CD4-positive, CD25-positive, alpha-beta regulatory T cell (primary cell): ENCODE data around the gene SDK1. TPM values are rescaled to one million over a fixed set of nuclear protein-coding genes. Genes with fewer than 3 reads are reported as not detected.
A peak's percentile ranks its signal among the peaks of the same experiment; 100 is the strongest.

ENCODE experiments used
- ATAC-seq, 2 donors: fragments of 150-1000 bp; cut with Tn5 transposase; one replicate each; pipeline ENCODE4 v1.10.0; 2021; ENCODE audit warnings: low read depth in 2 of 2, moderate number of reproducible peaks in 2 of 2, moderate library complexity in 1 of 2
- DNase-seq, 3 donors: peaks; one replicate each; pipeline versions ENCODE4 v3.0.0 to v3.0.0-alpha.2; 2012 to 2022; ENCODE audit warnings: mixed read lengths in 1 of 3
- H3K27ac ChIP-seq: one replicate; pipeline ENCODE4 v1.7.0; 2013; ENCODE audit warnings: mild to moderate bottlenecking, low read length; ENCODE audit not compliant: insufficient read depth, poor library complexity, severe bottlenecking
- H3K27me3 ChIP-seq: one replicate; pipeline ENCODE4 v1.7.0; 2013; ENCODE audit warnings: low read length; ENCODE audit not compliant: control insufficient read depth, insufficient read depth
- H3K36me3 ChIP-seq: one replicate; pipeline ENCODE4 v1.7.0; 2013; ENCODE audit warnings: mild to moderate bottlenecking, low read length, moderate library complexity; ENCODE audit not compliant: control insufficient read depth, insufficient read depth
- H3K4me1 ChIP-seq: 2 replicates; pipeline ENCODE4 v1.7.0; 2013; ENCODE audit warnings: mild to moderate bottlenecking, low read length; ENCODE audit not compliant: insufficient read depth, control insufficient read depth, poor library complexity, severe bottlenecking
- H3K4me3 ChIP-seq: one replicate; pipeline ENCODE4 v1.7.0; 2013; ENCODE audit warnings: low read depth, mild to moderate bottlenecking, low read length, moderate library complexity
- H3K9me3 ChIP-seq, 2 experiments: 1 replicate in 1 of 2; 2 replicates in 1 of 2; pipeline ENCODE4 v1.7.0; 2013; ENCODE audit warnings: low read length in 2 of 2, mild to moderate bottlenecking in 1 of 2, moderate library complexity in 1 of 2; ENCODE audit not compliant: control insufficient read depth in 2 of 2
- H3K27ac Mint-ChIP-seq, 3 donors: one replicate each; pipeline ENCODE4 v1.8.0; 2020 to 2022; ENCODE audit warnings: mild to moderate bottlenecking in 3 of 3, mixed read lengths in 3 of 3, moderate library complexity in 2 of 3
- H3K27me3 Mint-ChIP-seq: one replicate; pipeline ENCODE4 v1.8.0; 2022; ENCODE audit warnings: mild to moderate bottlenecking, mixed read lengths
- H3K36me3 Mint-ChIP-seq: one replicate; pipeline ENCODE4 v1.8.0; 2020; ENCODE audit warnings: mixed read lengths
- H3K4me1 Mint-ChIP-seq, 4 donors: one replicate each; pipeline ENCODE4 v1.8.0; 2020 to 2022; ENCODE audit warnings: mixed read lengths in 4 of 4, mild to moderate bottlenecking in 1 of 4
- H3K4me3 Mint-ChIP-seq, 4 donors: one replicate each; pipeline ENCODE4 v1.8.0; 2020 to 2022; ENCODE audit warnings: mild to moderate bottlenecking in 4 of 4, mixed read lengths in 4 of 4, moderate library complexity in 3 of 4
- H3K9me3 Mint-ChIP-seq, 7 donors: one replicate each; pipeline ENCODE4 v1.8.0; 2020 to 2022; ENCODE audit warnings: mixed read lengths in 7 of 7, mild to moderate bottlenecking in 3 of 7, moderate library complexity in 2 of 7
- polyA plus RNA-seq, 4 donors: library from polyadenylated mRNA; unstranded; fragments of 300-500 nt; fragmentation: Illumina TruSeq; gene quantifications; one replicate each; pipeline ENCODE4 v1.2.3, GENCODE V29; 2021
- total RNA-seq: library from RNA; stranded (reverse); gene quantifications from one replicate; pipeline ENCODE4 v1.2.3, GENCODE V29; 2022

SDK1 gene
- total and polyA plus RNA-seq, 5 donors from 2014 or later: 0.47 TPM; not detected in 4

DNA sequence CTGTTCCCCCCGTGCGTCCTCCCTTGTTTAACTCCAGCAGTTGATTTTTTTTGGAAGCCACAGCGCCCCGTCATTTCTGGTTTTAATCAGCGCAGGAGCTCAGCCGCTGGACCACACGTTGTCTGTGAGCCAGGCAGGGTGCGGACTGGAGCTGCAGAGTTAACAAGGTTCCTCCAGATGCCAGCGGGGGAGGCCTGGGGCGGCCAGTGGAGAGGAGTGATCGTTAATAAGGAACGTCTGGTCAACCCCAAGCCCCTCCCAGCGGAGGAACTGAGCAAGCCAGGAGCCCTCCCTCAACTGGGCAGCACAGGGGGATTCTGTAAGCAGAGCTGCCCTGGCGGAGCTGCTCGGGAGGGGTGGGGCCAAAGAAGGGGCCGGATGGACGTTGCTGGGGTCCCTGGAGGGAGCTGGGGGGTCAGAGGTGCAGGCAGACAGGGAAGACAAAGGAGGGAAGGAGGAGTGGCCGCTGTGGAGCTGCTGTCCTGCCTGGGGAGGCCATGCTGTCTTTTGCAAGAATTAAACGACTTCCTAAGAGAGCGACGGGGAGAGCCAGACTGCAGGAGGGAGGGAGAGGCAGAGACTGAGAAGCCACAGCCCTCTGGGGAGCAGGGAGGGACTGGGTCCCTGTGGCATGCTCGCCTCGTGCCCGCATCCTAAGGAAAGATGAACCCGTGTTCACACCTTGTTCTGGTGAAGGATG, 843.9 kb downstream of the SDK1 start:
- no peak overlapping the region for H3K4me3 ChIP-seq
- H3K4me1 ChIP-seq: no peaks in the 10 kb centered on the region
- Mint-ChIP-seq H3K27ac (no peak overlapping the region), H3K36me3 (no peaks in the 10 kb centered on the region), H3K4me3 (no peak overlapping the region), H3K4me1 (peaks cover 0 to 2% (median 0%) of the 10 kb centered on the region in 4 donors), H3K27me3 (no peaks in the 10 kb centered on the region), H3K9me3 (no peaks in the 10 kb centered on the region)
- H3K27me3 ChIP-seq: no peaks in the 10 kb centered on the region
- H3K27ac ChIP-seq: no peak overlapping the region
- no peaks in the 10 kb centered on the region for H3K9me3 ChIP-seq
- no peak for ATAC-seq
- no peaks in the 10 kb centered on the region for H3K36me3 ChIP-seq
- DNase-seq: no peak

DNA sequence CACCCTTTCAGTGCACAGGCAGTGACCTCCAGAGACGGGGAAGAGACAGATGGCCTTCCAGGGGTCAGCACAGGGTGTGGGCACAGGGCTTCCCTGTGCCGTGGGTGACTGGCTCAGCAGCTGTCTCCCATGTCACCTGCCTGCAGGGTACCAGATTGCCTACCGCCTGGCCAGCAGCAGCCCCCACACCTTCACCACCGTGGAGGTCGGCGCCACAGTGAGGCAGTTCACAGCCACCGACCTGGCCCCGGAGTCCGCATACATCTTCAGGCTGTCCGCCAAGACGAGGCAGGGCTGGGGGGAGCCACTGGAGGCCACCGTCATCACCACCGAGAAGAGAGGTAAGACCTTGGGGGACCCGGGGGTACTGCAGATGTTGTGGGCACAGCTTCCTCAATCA, 844.5 kb downstream of the SDK1 start:
- H3K27me3 ChIP-seq: no peaks in the 10 kb centered on the region
- H3K9me3 ChIP-seq: no peaks in the 10 kb centered on the region
- no peaks in the 10 kb centered on the region for H3K36me3 ChIP-seq
- Mint-ChIP-seq H3K4me3 (no peak overlapping the region), H3K9me3 (no peaks in the 10 kb centered on the region), H3K27ac (no peak overlapping the region), H3K27me3 (no peaks in the 10 kb centered on the region), H3K36me3 (no peaks in the 10 kb centered on the region), H3K4me1 (peaks cover 0 to 2% (median 0%) of the 10 kb centered on the region in 4 donors)
- no peak overlapping the region for H3K4me3 ChIP-seq
- H3K27ac ChIP-seq: no peak overlapping the region
- no peaks in the 10 kb centered on the region for H3K4me1 ChIP-seq
- ATAC-seq: no peak
- no peak for DNase-seq

DNA sequence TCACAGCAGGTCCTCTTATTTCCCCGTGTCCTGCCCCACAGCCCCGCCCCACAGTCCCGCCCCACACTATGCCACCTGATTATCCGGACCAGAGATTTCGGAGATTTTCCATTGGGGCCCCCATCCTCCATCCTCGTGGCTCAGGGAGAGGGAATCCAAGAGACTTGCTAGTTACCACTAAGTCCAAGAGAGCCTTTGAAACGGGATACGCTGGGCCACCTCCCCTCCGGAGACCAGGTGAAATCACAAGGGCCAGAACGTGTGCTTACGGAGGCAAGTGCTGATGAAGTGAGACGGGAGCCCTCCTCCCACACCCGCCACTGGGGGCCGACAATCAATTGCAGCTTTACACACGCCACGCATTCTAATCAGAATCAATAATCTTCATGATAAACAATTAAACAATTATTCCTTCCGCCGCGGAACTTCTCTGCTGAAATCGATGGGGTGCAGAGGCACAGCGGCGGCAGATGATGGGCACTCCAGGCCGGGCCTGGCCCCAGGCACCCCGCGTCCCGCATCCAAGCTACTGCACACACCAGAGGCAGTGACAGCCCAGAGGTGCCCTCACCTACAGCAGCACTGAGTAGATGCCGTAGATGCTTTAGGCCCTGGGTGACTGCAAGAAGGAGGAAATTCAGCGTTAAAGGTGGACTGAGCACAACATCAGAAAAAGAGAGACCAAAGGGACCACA, 847.0 kb downstream of the SDK1 start:
- Histone ChIP-seq H3K36me3 (no peaks in the 10 kb centered on the region), H3K4me1 (no peaks in the 10 kb centered on the region), H3K9me3 (no peaks in the 10 kb centered on the region), H3K27ac (no peak overlapping the region), H3K4me3 (no peak overlapping the region), H3K27me3 (no peaks in the 10 kb centered on the region)
- DNase-seq (no peak), ATAC-seq (no peak)
- Mint-ChIP-seq H3K9me3 (no peaks in the 10 kb centered on the region), H3K4me3 (no peak overlapping the region), H3K4me1 (peaks cover 0 to 2% (median 0%) of the 10 kb centered on the region in 4 donors), H3K27me3 (no peaks in the 10 kb centered on the region), H3K36me3 (no peaks in the 10 kb centered on the region), H3K27ac (peak overlapping the region in 1 of 3 donors; percentile 58)

DNA sequence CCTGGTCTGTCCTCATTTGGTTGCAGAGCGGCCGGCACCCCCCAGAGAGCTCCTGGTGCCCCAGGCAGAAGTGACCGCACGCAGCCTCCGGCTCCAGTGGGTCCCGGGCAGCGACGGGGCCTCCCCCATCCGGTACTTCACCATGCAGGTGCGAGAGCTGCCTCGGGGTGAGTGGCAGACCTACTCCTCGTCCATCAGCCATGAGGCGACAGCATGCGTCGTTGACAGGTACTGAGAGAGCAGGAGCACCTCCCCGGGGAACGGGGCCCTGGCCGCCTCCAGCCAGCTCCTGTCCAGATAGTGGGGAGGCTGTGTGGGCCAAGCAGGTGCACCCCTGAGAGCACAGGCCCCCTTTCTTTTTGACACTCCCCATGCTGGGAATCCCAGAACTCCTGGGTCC, 848.2 kb downstream of the SDK1 start:
- no peak overlapping the region for H3K27ac ChIP-seq
- no peaks in the 10 kb centered on the region for H3K27me3 Mint-ChIP-seq
- no peaks in the 10 kb centered on the region for H3K36me3 Mint-ChIP-seq
- H3K4me1 ChIP-seq: no peaks in the 10 kb centered on the region
- H3K9me3 ChIP-seq: no peaks in the 10 kb centered on the region
- H3K36me3 ChIP-seq: no peaks in the 10 kb centered on the region
- H3K4me3 Mint-ChIP-seq: no peak overlapping the region
- no peak overlapping the region for H3K27ac Mint-ChIP-seq
- no peak overlapping the region for H3K4me3 ChIP-seq
- H3K4me1 Mint-ChIP-seq: peaks cover 0 to 2% (median 0%) of the 10 kb centered on the region in 4 donors
- ATAC-seq (no peak), DNase-seq (no peak)
- no peaks in the 10 kb centered on the region for H3K9me3 Mint-ChIP-seq
- H3K27me3 ChIP-seq: no peaks in the 10 kb centered on the region

GRCh38 chr7:4149645-4150044, 848.6 kb downstream of the SDK1 start:
- Mint-ChIP-seq H3K36me3 (no peaks in the 10 kb centered on the region), H3K27ac (no peak overlapping the region), H3K4me1 (no peaks in the 10 kb centered on the region), H3K4me3 (no peak overlapping the region), H3K27me3 (no peaks in the 10 kb centered on the region), H3K9me3 (no peaks in the 10 kb centered on the region)
- DNase-seq (no peak), ATAC-seq (no peak)
- Histone ChIP-seq H3K36me3 (no peaks in the 10 kb centered on the region), H3K27ac (no peak overlapping the region), H3K9me3 (no peaks in the 10 kb centered on the region), H3K4me1 (no peaks in the 10 kb centered on the region), H3K27me3 (no peaks in the 10 kb centered on the region), H3K4me3 (no peak overlapping the region)

GRCh38 chr7:4150731-4151130, 849.7 kb downstream of the SDK1 start:
- Histone ChIP-seq H3K27ac (no peak overlapping the region), H3K4me1 (no peaks in the 10 kb centered on the region), H3K27me3 (no peaks in the 10 kb centered on the region), H3K9me3 (no peaks in the 10 kb centered on the region), H3K4me3 (no peak overlapping the region), H3K36me3 (no peaks in the 10 kb centered on the region)
- DNase-seq: no peak
- Mint-ChIP-seq H3K27ac (no peak overlapping the region), H3K36me3 (no peaks in the 10 kb centered on the region), H3K4me1 (no peaks in the 10 kb centered on the region), H3K9me3 (no peaks in the 10 kb centered on the region), H3K4me3 (no peak overlapping the region), H3K27me3 (no peaks in the 10 kb centered on the region)
- no peak for ATAC-seq

GRCh38 chr7:4151524-4151923, 850.5 kb downstream of the SDK1 start:
- H3K36me3 Mint-ChIP-seq: no peaks in the 10 kb centered on the region
- DNase-seq: no peak
- Histone ChIP-seq H3K27ac (no peak overlapping the region), H3K4me1 (no peaks in the 10 kb centered on the region), H3K4me3 (no peak overlapping the region), H3K36me3 (no peaks in the 10 kb centered on the region), H3K9me3 (no peaks in the 10 kb centered on the region), H3K27me3 (no peaks in the 10 kb centered on the region)
- no peaks in the 10 kb centered on the region for H3K9me3 Mint-ChIP-seq
- H3K4me1 Mint-ChIP-seq: no peaks in the 10 kb centered on the region
- no peak for ATAC-seq
- H3K4me3 Mint-ChIP-seq: no peak overlapping the region
- no peaks in the 10 kb centered on the region for H3K27me3 Mint-ChIP-seq
- no peak overlapping the region for H3K27ac Mint-ChIP-seq
